A673 (cell line): ENCODE measurements around the gene PLA2G4A. TPM values are rescaled to one million over a fixed set of nuclear protein-coding genes. Genes with fewer than 3 reads are reported as not detected.

Experiments used
- BruUV-seq: library from RNA; stranded (reverse); fragments of 400-500 nt; replicated peaks from 2 replicates; lab custom pipeline; 2021; lab: Mats Ljungman, UMichigan
- CTCF ChIA-PET: fragments of 300-600 bp; sonication (Branson Sonifier 250); formaldehyde crosslinking; loops from one replicate; lab custom pipeline; 2022; ENCODE audit warnings: antibody characterized with exemption; lab: Charles Lee
- POLR2A ChIA-PET: fragments of 300-600 bp; sonication (Branson Sonifier 250); formaldehyde crosslinking; loops from one replicate; lab custom pipeline; 2022; ENCODE audit warnings: antibody characterized with exemption; ENCODE audit not compliant: low non-redundant PET; lab: Charles Lee
- DNase-seq: peaks from one replicate; pipeline ENCODE4 v3.0.0-alpha.2; 2015; ENCODE audit warnings: low spot score
- H3K27ac ChIP-seq: fragments of 200-600 bp; sonication (generic); 2 replicates; pipeline ENCODE4 v1.5.1; 2016; ENCODE audit warnings: mixed run types, low read depth, mild to moderate bottlenecking, mixed read lengths, antibody characterized with exemption, low read length; ENCODE audit not compliant: poor library complexity, severe bottlenecking
- H3K27me3 ChIP-seq: fragments of 200-600 bp; sonication (generic); replicated peaks from 2 replicates; pipeline ENCODE4 v1.6.1; 2017; ENCODE audit warnings: mixed run types, low read depth, mild to moderate bottlenecking, mixed read lengths, antibody characterized with exemption, low read length; ENCODE audit not compliant: insufficient read depth, poor library complexity
- H3K36me3 ChIP-seq: fragments of 200-600 bp; sonication (generic); 2 replicates; pipeline ENCODE4 v1.6.1; 2016; ENCODE audit warnings: mixed run types, mild to moderate bottlenecking, mixed read lengths, antibody characterized with exemption, low read length; ENCODE audit not compliant: insufficient read depth, poor library complexity, severe bottlenecking
- H3K4me1 ChIP-seq: fragments of 200-600 bp; sonication (generic); 2 replicates; pipeline ENCODE4 v1.6.1; 2017; ENCODE audit warnings: mixed run types, mild to moderate bottlenecking, mixed read lengths, antibody characterized with exemption, low read length; ENCODE audit not compliant: insufficient read depth, poor library complexity, severe bottlenecking
- H3K4me3 ChIP-seq: fragments of 200-600 bp; sonication (generic); 2 replicates; pipeline ENCODE4 v1.5.1; 2016; ENCODE audit warnings: low read depth, mixed run types, mild to moderate bottlenecking, mixed read lengths, low read length; ENCODE audit not compliant: poor library complexity, severe bottlenecking
- H3K9me3 ChIP-seq: fragments of 200-600 bp; sonication (generic); 2 replicates; pipeline ENCODE4 v1.6.1; 2016; ENCODE audit warnings: mixed run types, low read depth, mild to moderate bottlenecking, mixed read lengths, antibody characterized with exemption, low read length; ENCODE audit not compliant: poor library complexity, severe bottlenecking
- EZH2 ChIP-seq: fragments of 200-600 bp; sonication (generic); IDR thresholded peaks from 2 replicates; pipeline ENCODE4 v1.6.1; 2017; ENCODE audit warnings: borderline replicate concordance, low read depth, mild to moderate bottlenecking, mixed read lengths, antibody characterized with exemption, low read length; ENCODE audit not compliant: poor library complexity, severe bottlenecking
- intact Hi-C: fragments of 100-400 bp; cut with micrococcal nuclease; formaldehyde crosslinking; loops from one replicate; pipeline ENCODE4 v1.10.0; 2022; ENCODE audit not compliant: unreplicated experiment
- total RNA-seq: library from RNA; stranded (reverse); gene quantifications from 2 replicates; pipeline ENCODE4 v1.2.3, GENCODE V29; 2021
- TF ChIP-seq, protein P1 (sequence below): fragments of 300-800, 200-600 bp; sonication (generic); conservative IDR thresholded peaks from 2 replicates; pipeline ENCODE4 v1.5.1; 2017; ENCODE audit warnings: low read depth, mild to moderate bottlenecking, antibody characterized with exemption, low read length, moderate library complexity, mixed read lengths

PLA2G4A gene
- total RNA-seq, 1 experiment from 2014 or later = 34.4 TPM

DNA sequence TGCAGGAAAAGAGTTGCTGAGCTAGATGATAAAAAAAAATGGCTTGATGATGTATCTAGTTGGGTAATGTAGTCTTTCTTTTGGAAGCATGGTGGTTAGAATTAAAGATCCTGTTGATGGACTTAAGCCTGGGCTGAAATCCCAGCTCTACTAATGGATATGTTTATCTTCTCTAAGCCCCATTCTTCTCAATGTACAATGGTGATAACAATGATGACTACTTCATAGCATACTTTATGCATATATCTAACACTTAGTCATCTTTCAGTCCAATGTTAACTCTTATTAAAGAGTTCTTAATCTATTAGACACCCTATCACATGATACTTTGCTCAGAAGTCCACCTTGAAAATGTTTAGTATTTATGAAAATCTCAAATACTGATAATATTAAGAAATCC, 189.5 kb downstream of the PLA2G4A start:
- intact Hi-C loops = no loop called here
- ChIA-PET POLR2A (no interaction called here), CTCF (no interaction called here)
- TF ChIP-seq EZH2 = no peak
- TF ChIP-seq, protein P1, sequence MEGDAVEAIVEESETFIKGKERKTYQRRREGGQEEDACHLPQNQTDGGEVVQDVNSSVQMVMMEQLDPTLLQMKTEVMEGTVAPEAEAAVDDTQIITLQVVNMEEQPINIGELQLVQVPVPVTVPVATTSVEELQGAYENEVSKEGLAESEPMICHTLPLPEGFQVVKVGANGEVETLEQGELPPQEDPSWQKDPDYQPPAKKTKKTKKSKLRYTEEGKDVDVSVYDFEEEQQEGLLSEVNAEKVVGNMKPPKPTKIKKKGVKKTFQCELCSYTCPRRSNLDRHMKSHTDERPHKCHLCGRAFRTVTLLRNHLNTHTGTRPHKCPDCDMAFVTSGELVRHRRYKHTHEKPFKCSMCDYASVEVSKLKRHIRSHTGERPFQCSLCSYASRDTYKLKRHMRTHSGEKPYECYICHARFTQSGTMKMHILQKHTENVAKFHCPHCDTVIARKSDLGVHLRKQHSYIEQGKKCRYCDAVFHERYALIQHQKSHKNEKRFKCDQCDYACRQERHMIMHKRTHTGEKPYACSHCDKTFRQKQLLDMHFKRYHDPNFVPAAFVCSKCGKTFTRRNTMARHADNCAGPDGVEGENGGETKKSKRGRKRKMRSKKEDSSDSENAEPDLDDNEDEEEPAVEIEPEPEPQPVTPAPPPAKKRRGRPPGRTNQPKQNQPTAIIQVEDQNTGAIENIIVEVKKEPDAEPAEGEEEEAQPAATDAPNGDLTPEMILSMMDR = no peak
- DNase-seq = no peak
- Histone ChIP-seq H3K4me1 (no peaks in the 10 kb centered on the region), H3K9me3 (no peaks in the 10 kb centered on the region), H3K36me3 (no peaks in the 10 kb centered on the region), H3K27ac (no peak overlapping the region), H3K27me3 (no peaks in the 10 kb centered on the region), H3K4me3 (no peak overlapping the region)
- no TSS peak for BruUV-seq

DNA sequence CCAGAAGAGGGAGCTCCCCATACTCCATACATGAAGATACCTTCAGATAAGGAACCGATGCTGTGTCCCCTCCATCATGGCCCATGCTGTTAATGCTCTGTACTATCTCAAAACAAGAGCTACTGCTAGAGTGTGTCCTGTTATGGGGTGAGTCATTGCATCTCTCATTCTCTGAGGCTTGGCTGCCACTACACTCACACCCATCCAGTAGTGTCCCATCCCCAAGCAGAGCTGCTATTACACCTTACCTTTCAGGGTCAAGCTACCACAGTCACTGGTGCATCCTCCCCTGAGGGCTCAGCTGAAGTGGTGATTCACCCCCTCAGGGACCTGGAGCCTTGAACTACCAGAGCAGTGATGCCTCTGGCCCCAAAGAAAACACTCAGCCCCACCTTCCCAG, 198.5 kb downstream of the PLA2G4A start:
- Histone ChIP-seq H3K36me3 (no peaks in the 10 kb centered on the region), H3K9me3 (peaks cover 10% of the 10 kb centered on the region), H3K4me1 (peaks cover under 1% of the 10 kb centered on the region), H3K27me3 (no peaks in the 10 kb centered on the region), H3K4me3 (no peak overlapping the region), H3K27ac (no peak overlapping the region)
- no peak for DNase-seq
- BruUV-seq = no TSS peak
- TF ChIP-seq, protein P1 = no peak
- intact Hi-C loops = no loop called here
- ChIA-PET CTCF (no interaction called here), POLR2A (no interaction called here)

DNA sequence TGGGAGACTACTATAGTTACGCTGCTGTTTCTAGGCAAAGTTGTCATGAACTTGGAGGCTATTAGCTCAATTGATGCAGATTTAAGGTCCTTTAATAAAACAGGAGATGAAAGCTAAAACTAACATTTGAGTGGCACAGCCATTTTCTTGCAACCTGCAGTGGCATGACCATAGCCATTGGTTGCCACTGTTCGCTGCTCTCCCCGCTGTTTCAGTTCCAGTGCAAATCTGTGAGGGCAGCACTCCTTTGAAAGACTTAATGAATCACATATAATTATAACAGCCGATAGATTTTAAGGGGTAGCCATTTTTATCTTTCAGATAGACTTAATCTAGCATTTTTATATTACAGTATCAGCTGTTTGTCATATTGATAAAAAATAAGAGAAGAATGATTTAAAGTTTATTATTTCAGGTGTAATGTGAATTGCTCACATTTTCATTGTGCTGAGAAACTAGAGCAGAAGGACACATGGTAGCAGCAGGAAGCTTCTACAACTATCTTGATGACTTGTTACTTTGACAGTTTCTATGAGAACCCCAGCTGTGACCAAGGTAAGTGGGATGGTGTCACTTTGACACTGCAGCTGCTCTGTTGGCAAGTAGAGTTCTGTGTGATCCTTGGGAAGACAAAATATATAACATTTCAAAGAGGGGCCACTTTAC, 203.7 kb downstream of the PLA2G4A start:
- peak; percentile 23 for DNase-seq
- Histone ChIP-seq H3K4me1 (peaks cover 29% of the 10 kb centered on the region), H3K27ac (peak overlapping the region; percentile 35), H3K9me3 (peaks cover 10% of the 10 kb centered on the region), H3K27me3 (no peaks in the 10 kb centered on the region), H3K4me3 (no peak overlapping the region), H3K36me3 (no peaks in the 10 kb centered on the region)
- ChIA-PET CTCF (no interaction called here), POLR2A (interaction anchor here (0.6 kb wide), 1 partner anchor 361 kb away, joined by 3 read pairs; no protein-coding TSS in a partner anchor)
- intact Hi-C loops = no loop called here
- TF ChIP-seq, protein P1 = no peak
- TF ChIP-seq EZH2 = no peak
- BruUV-seq = no TSS peak
